Measurements from ENCODE around the gene C16orf54.
"Not testable (repeated sequence)": the region's sequence is repeated elsewhere in the genome, so short reads cannot be mapped to it uniquely, and the experiment has no call there.

DNA sequence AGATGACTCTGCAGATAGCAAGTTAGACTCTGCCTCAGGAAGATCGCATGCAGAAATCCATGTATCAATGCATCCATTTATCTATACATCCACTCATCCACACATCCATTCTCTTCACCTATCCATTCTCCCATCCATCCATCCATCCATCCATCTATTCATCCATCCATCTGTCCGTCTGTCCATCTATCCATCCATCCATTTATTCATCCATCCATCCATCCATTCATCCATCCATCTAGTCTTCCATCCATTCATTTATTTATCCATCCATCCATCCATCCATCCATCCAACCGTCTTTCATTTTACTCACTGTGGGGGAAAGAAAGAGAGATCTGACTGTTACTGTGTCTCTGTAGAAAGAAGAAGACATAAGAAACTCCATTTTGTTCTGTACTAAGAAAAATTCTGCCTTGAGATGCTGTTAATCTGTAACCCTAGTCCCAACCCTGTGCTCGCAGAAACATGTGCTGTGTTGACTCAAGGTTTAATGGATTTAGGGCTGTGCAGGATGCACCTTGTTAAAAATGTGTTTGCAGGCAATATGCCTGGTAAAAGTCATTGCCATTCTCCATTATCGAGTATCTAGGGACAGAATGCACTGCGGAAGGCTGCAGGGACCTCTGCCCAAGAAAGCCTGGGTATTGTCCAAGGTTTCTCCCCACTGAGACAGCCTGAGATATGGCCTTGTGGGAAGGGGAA lies 5.7 kb downstream of the C16orf54 start:
- TF ChIP-seq, protein P1, sequence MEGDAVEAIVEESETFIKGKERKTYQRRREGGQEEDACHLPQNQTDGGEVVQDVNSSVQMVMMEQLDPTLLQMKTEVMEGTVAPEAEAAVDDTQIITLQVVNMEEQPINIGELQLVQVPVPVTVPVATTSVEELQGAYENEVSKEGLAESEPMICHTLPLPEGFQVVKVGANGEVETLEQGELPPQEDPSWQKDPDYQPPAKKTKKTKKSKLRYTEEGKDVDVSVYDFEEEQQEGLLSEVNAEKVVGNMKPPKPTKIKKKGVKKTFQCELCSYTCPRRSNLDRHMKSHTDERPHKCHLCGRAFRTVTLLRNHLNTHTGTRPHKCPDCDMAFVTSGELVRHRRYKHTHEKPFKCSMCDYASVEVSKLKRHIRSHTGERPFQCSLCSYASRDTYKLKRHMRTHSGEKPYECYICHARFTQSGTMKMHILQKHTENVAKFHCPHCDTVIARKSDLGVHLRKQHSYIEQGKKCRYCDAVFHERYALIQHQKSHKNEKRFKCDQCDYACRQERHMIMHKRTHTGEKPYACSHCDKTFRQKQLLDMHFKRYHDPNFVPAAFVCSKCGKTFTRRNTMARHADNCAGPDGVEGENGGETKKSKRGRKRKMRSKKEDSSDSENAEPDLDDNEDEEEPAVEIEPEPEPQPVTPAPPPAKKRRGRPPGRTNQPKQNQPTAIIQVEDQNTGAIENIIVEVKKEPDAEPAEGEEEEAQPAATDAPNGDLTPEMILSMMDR (conservative IDR thresholded peaks at IDR 0.05; ENCODE audit: low read depth in 2 of 2), result not testable (repeated sequence)
- not testable (repeated sequence) for TF ChIP-seq EZH2 (IDR thresholded peaks at IDR 0.05; ENCODE audit: low read depth, unreplicated experiment); ZNF114 (CRISPR knock-in tag; IDR thresholded peaks at IDR 0.05); POLR2AphosphoS5 (IDR thresholded peaks at IDR 0.05; ENCODE audit: low read depth); JUNB (IDR thresholded peaks at IDR 0.05; ENCODE audit: unreplicated experiment); EZH2phosphoT487 (IDR thresholded peaks at IDR 0.05; ENCODE audit: unreplicated experiment); CREB1 (CRISPR knock-in tag; IDR thresholded peaks at IDR 0.05; ENCODE audit: low read depth)
- TF ChIP-seq, protein P2, sequence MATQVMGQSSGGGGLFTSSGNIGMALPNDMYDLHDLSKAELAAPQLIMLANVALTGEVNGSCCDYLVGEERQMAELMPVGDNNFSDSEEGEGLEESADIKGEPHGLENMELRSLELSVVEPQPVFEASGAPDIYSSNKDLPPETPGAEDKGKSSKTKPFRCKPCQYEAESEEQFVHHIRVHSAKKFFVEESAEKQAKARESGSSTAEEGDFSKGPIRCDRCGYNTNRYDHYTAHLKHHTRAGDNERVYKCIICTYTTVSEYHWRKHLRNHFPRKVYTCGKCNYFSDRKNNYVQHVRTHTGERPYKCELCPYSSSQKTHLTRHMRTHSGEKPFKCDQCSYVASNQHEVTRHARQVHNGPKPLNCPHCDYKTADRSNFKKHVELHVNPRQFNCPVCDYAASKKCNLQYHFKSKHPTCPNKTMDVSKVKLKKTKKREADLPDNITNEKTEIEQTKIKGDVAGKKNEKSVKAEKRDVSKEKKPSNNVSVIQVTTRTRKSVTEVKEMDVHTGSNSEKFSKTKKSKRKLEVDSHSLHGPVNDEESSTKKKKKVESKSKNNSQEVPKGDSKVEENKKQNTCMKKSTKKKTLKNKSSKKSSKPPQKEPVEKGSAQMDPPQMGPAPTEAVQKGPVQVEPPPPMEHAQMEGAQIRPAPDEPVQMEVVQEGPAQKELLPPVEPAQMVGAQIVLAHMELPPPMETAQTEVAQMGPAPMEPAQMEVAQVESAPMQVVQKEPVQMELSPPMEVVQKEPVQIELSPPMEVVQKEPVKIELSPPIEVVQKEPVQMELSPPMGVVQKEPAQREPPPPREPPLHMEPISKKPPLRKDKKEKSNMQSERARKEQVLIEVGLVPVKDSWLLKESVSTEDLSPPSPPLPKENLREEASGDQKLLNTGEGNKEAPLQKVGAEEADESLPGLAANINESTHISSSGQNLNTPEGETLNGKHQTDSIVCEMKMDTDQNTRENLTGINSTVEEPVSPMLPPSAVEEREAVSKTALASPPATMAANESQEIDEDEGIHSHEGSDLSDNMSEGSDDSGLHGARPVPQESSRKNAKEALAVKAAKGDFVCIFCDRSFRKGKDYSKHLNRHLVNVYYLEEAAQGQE (IDR thresholded peaks at IDR 0.05; ENCODE audit: unreplicated experiment), result not testable (repeated sequence)

All from GM23338 (cell line).